NCI-H2081 (cell line): ENCODE results near the gene MAD1L1.

Source experiments
- DNase-seq, 2 experiments: peaks; one replicate each; lab custom pipeline; 2025; lab: John Stamatoyannopoulos, UW

The MAD1L1 gene

GRCh38 chr7:2242541-2243429 lies 10.0 kb upstream of the MAD1L1 start:
- DNase-seq, result no peak

GRCh38 chr7:2241580-2242540 lies 9.1 kb upstream of the MAD1L1 start, which contains the start of the genes MRM2 and NUDT1:
Gene MRM2, minus strand, starts transcription at chr7:2242205. Its CDS starts 36 bp downstream, at chr7:2242169.
Gene NUDT1, plus strand, starts transcription at chr7:2242226. Its CDS starts 2,349 bp downstream, at chr7:2244575.
- DNase-seq, result peak; percentile 81 to 86

- DNase-seq, result no peak
Observed at GRCh38 chr7:2239242-2239641, 6.5 kb upstream of the MAD1L1 start.

GRCh38 chr7:2237109-2237602 lies 4.4 kb upstream of the MAD1L1 start:
- no peak for DNase-seq

GRCh38 chr7:2233926-2234325 lies 1.2 kb upstream of the MAD1L1 start:
- DNase-seq, result no peak

GRCh38 chr7:2231992-2232765 lies 566 bp downstream of the MAD1L1 start:
- DNase-seq, result no peak

- no peak for DNase-seq
Observed at GRCh38 chr7:2230882-2231281, 1.9 kb downstream of the MAD1L1 start.

GRCh38 chr7:2230226-2230625 lies 2.5 kb downstream of the MAD1L1 start:
- DNase-seq, result no peak

GRCh38 chr7:2229467-2229866 lies 3.3 kb downstream of the MAD1L1 start:
- DNase-seq, result no peak

- no peak for DNase-seq
Observed at GRCh38 chr7:2228921-2229320, 3.8 kb downstream of the MAD1L1 start.

GRCh38 chr7:2227699-2228098 lies 5.0 kb downstream of the MAD1L1 start:
- no peak for DNase-seq

- DNase-seq, result no peak
Observed at GRCh38 chr7:2225830-2226229, 6.9 kb downstream of the MAD1L1 start.

- no peak for DNase-seq
Observed at GRCh38 chr7:2225336-2225735, 7.4 kb downstream of the MAD1L1 start.

GRCh38 chr7:2224934-2225333 lies 7.8 kb downstream of the MAD1L1 start:
- no peak for DNase-seq

- no peak for DNase-seq
Observed at GRCh38 chr7:2224491-2224928, 8.2 kb downstream of the MAD1L1 start.

GRCh38 chr7:2223321-2223720 lies 9.4 kb downstream of the MAD1L1 start:
- DNase-seq, result no peak

- no peak for DNase-seq
Observed at GRCh38 chr7:2222516-2222915, 10.2 kb downstream of the MAD1L1 start.

GRCh38 chr7:2220954-2221353 lies 11.8 kb downstream of the MAD1L1 start:
- no peak for DNase-seq

GRCh38 chr7:2220506-2220905 lies 12.2 kb downstream of the MAD1L1 start:
- DNase-seq, result no peak

GRCh38 chr7:2220030-2220429 lies 12.7 kb downstream of the MAD1L1 start:
- no peak for DNase-seq

- DNase-seq, result no peak
Observed at GRCh38 chr7:2219606-2220005, 13.1 kb downstream of the MAD1L1 start.

GRCh38 chr7:2219136-2219535 lies 13.6 kb downstream of the MAD1L1 start:
- DNase-seq, result no peak
